Activated CD4-positive, alpha-beta T cell treated with anti-CD3 and anti-CD28 coated beads, Interleukin-2, amount 50 U/mL, for 16 hours (primary cell): ENCODE results near the gene DCHS1.

Experiments used
- DNase-seq: peaks from one replicate; pipeline ENCODE4 v3.0.0-alpha.2; 2020

The DCHS1 gene

GRCh38 chr11:6626971-6627761 is 28.4 kb downstream of the DCHS1 start:
- no peak for DNase-seq

DNA sequence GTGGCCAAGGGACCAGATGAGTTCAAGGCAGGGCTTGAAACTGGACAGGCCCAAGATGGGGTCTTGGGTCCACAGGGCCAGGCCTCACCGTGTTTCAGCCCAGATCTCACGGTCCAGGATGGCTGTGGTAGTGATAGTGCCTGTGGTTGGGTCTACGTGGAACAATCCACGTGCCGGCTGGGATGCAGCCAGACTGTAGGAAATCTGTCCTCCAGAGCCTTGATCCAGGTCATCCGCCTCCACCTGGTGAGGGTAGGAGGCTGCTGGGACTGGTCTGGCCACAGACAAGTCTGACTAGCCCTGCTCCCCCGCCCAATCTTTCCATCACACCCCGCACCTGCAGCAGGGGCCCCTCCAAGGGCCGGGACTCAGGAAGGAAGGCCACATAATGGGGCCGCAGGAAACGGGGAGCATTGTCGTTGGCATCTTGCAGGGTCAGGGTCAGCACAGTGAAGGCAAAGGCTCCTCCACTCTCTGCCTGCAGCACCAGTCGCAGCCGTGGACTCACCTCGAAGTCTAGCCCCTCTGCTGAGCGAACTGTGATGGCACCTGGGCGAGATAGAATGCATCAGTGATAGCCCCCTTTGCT is 29.7 kb downstream of the DCHS1 start:
- no peak for DNase-seq

DNA sequence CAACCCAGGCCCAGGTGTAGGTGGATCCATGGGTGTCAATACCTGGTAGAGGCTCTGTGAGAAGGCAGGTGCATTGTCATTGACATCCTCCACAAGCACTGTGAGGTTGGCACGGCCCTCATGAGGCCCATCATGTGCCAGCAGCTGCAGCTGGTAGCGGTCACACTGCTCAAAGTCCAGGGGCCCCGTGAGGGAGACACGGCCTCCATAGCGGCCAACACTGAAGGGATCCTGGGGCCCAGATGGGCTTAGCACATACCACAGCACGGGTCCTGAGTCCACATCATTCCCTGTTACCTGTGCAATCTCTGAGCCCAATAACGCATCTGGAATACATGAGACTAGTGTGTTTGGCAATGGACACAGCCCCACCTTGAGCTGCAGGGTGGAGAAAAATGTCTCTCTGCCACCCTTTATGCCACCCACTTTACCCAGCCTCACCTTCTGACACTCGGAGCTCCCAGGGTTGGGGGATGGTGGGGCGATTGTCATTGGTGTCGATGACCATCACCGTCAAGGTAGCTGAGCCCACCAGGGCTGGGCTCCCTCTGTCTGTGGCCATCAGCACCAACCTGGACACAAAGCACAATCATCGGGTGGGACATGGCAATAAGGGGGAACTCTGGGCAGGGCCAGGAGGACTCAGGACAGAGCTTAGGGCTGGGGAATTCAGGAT is 30.3 kb downstream of the DCHS1 start:
- DNase-seq = no peak

DNA sequence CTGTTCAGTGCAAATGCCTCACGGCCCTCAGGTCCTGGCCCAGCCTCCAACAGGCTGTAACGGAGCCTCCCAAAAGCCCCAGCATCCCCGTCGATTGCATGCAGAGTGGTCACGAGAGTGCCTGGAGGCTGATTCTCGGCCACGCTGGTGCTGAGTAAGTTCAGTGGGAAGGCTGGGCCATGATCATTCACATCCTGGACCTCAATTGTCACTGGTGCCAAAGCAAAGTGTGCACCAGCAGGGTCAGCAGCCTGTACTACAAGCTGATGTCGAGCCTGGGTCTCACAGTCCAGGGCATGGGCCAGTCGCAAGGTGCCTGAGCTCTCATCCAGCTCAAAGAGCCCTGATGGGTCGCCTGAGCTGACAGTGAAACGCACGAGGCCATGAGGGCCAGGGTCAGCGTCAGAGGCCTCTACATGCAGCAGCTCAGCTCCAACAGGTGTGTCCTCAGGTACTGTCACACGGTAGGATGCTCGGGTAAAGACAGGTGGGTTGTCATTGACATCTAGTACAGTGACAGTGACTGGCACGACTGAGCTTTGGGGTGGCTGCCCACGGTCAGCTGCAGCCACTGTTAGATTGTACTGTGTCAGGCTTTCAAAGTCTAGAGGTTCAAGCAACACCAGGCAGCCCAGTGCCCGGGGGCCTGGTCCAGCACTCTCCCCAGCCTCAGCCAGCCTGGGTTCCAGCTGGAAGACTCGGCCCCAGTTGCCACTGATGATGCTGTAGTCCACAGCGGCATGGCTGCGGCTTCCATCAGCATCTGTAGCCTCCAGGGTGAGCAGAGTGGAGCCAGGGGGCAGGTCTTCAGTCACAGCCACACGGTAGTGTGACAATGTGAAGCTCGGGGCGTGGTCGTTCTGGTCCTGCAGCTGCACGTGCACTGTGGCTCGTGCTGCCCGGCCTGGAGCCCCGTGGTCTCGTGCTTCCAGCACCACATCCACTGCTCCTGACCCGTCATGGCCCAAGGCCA is 31.9 kb downstream of the DCHS1 start:
- no peak for DNase-seq

DNA sequence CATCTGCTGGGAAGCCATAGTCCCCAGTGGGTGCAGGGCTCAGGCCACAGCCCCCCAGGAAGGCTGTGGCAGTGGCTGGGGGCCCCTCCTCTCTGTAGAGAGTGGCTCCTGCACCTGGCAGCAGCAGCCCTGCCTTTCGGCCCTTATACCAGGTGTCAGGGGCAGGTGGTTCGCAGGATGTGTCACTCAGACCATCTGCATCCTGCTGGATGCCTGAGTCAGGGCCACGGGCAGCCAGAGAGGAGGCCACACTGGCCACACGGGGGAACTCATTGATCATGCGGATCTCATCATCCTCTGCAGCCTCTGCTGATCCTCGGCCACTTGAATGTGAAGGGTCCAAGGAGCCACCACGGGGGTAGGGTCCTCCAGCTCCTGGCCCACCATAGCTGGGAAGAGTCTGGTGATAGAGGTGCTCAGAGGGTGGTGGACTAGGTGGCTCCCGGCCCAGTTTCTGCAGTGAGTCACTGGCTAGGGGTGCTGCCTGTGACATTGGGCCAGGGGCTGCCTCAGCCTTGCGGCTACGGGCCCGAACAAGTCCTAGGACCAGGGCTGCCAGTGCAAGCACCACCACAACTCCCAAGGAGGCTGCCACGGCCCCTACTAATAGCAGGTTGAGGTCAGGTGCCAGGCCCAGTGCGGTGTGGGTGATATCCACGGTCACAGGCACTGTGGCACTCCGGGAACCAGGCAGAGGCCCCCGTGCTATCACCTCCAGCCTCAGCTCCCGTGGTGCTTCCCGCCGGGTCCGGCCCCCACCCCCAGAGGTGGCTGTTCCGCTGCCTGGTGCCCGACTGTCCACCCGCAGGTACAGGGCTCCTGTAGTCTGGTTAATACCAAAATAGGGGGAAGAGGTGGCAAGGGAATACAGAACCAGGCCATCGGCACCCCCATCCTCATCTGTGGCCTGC is 33.1 kb downstream of the DCHS1 start:
- no peak for DNase-seq

DNA sequence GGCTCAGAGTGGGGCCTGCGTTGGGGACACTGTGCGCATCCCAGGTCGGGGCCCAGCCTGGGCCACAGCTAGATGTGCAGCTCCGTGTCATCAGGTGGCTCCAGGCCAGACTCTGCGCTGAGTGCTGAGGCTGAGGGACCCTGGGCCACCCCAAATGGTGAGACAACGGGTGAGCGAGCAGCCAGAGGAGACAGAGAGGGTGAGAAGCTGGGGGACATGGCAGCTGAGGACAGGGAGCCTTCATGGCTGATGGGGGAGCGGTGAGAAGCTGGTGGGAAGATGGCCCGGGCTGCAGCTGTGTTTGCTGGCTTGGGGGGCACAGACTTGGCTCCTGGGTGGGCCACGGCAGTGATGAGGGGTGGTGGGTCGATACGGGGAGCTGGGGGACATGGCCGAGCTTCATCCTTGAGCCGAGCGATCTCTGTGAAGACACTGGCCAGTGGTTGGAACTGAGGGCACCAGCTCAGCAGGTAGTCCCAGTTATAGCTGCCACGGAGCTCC is 33.8 kb downstream of the DCHS1 start:
- DNase-seq = no peak

GRCh38 chr11:6620636-6621035 is 35.0 kb downstream of the DCHS1 start:
- no peak for DNase-seq

DNA sequence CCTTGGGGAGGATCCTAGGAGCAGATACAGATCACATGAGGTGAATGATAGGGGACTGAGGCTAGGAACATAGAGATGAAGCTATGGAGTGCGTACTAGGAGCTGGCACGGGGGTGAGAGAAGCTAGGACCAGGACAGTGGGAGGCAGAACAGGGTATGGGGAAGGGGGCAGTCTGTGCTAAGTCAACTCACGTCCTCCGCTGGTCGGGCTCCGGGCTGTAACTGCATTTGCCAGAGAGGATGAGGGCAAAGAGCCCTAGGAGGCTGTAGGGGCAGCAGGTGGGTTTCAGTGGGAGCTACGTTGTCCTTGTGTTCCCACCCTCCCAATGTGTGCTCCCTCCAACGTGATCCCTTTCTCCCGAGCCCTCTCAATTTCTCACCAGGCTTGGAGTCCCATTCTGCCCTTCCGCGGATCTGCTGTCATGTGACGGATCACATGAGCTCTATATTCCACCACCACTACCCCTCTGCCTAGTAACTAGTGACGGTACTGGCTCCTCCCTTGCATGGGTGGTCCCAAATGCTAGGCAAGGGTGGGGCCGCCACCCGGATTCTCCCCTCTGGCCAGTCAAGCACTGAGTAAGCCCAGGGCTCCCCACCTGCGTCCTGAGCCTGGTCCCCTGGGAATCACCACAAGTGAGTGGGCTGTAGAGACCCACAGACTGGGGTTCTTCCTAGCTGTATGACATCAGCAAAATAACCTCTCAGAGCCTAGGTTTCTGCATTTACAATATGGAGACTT is 36.4 kb downstream of the DCHS1 start, which contains the start of gene TPP1:
Gene TPP1 (minus strand): TSS at position 419 of the 742 bp plus-strand sequence. CDS start 22 bp downstream, at position 397.
- peak; percentile 94 for DNase-seq

- DNase-seq = peak; percentile 79
Observed at GRCh38 chr11:6618117-6619003, 37.2 kb downstream of the DCHS1 start.

- no peak for DNase-seq
Observed at GRCh38 chr11:6617315-6617781, 38.3 kb downstream of the DCHS1 start.

DNA sequence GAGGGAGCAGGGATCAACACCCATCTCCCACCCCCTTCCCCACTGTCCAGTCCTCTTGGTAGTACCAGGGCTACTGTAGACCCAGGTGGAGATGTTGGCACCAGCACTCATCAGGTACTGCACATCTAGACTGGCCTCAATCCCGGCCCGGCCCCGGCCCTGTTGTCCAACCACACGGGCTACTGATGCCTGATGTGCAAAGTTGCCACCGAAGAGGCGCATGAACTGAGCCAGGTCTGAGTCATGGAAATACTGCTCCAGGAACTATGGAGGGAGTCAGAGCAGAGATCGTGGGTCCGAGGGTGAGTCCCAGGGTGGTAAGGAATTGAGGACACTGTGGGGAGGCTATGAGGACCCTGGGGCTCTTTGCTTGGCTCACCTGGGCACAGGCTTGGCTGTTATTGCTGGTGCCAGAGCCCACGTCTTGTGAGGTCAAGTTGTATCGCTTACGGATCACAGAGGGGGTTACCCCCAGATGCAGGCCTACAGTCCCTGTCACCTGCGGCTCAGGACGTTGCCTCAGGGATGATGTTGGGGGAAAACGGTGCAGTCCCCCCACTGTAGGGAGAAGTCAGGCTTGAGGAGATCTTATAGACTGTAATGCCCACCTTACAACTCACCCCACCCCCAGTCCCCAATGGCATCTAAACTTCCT is 38.9 kb downstream of the DCHS1 start:
- DNase-seq = no peak

- no peak for DNase-seq
Observed at GRCh38 chr11:6615882-6616585, 39.6 kb downstream of the DCHS1 start.

- DNase-seq = no peak
Observed at GRCh38 chr11:6615046-6615445, 40.6 kb downstream of the DCHS1 start.

DNA sequence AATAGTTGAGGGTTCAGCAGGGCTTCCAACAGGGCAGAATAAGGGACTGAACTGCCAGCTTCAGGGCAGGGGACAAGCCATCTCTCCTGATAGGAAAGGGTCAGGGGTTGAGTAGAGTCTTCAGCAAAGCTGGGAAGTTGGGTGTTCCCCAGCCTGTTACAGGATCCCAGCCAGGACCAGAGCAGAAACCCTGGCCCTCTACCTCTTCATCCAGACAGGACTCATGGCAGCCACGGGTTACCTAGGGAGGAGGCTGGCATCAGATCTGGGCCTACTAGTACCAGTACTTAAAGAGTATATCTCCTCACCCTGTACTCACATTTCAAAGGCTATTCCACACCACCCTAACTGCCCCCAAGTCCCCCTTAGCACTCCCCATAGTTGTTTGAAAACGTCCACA is 41.2 kb downstream of the DCHS1 start:
- no peak for DNase-seq

DNA sequence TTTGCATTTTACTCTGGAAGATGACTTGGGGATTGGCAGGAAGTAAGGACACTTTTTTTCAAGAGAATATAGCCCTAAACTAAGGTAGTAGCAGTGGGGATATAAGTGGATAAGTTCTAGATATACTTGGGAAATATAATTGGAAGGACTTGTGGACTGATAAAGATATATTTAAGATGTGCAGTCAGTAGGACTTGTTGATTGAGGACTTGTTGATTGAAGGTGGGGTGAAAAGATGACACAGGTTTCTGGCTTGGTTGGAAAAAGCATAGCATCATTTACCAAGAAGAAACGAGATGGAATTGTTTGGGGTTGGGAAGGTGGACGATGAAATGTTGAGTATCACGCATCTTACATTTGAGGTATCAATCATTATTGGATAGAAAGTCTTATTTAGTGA is 42.1 kb downstream of the DCHS1 start:
- no peak for DNase-seq

DNA sequence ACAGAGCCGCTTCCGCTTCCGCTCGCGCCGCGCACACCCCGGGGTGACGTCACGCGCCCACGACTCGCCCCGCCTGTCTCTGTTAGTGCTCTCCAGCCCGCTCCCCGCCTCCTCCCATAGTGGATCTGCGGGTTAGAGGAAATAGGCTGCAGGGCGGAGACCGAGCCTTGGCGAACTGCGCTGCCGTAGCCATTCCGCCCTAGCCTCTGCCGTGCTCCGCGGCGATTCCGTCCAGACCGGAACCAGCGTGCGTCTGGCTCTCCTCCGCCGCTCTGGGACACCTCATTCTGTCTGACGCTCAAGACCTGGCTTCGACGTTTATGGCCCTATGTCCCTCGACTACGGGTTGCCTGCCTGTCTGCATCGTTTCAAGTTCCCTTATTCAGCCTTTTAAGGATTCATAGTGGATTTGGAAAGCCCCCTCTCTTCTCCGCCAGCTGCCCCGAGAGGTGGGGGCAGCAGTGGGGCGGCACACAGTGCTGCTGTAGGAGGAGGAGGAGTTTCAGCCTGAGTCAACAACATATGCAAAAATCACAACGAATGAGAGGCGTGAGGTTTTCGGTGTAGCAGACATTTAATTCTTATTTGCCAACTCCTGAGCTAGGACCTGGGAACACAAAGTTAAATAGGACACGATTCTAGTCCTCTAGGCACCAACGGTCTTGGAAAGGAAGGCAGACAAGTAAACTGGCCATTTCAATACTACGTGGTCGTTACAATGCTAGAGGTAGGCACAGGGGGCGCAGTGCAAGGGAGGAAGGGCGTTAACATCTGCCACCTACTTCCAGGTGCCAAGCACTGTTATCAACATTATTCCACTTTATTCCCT is 43.2 kb downstream of the DCHS1 start, which contains the start of gene TAF10:
Gene TAF10 (minus strand): TSS at position 4 of the 829 bp plus-strand sequence. CDS start 27 bp downstream, outside the sequence.
- peak; percentile 97 for DNase-seq

GRCh38 chr11:6611963-6612212 is 43.7 kb downstream of the DCHS1 start:
- DNase-seq = no peak
